Natural killer cell (primary cell): ENCODE data around the gene SLC6A16. TPM values are rescaled to one million over a fixed set of nuclear protein-coding genes. Genes with fewer than 3 reads are reported as not detected.

Source experiments
- ATAC-seq, 3 donors: fragments of 150-1000 bp in 2 of 3; fragments of 200-7000 bp in 1 of 3; cut with Tn5 transposase; 1 replicate in 1 of 3; 2 replicates in 2 of 3; pipeline ENCODE4 v1.10.0; 2021; ENCODE audit warnings: mild to moderate bottlenecking in 2 of 3, moderate library complexity in 2 of 3
- DNase-seq, 2 donors: peaks; one replicate each; pipeline versions ENCODE4 v3.0.0 to v3.0.0-alpha.2; 2013 to 2021; ENCODE audit warnings: mixed read lengths in 1 of 2
- H3K27ac ChIP-seq: one replicate; pipeline ENCODE4 v1.5.1; 2013; ENCODE audit warnings: mild to moderate bottlenecking, low read length
- H3K27me3 ChIP-seq: one replicate; pipeline ENCODE4 v1.6.1; 2013; ENCODE audit warnings: low read length; ENCODE audit not compliant: control insufficient read depth, insufficient read depth
- H3K36me3 ChIP-seq: one replicate; pipeline ENCODE4 v1.6.1; 2013; ENCODE audit warnings: low read length; ENCODE audit not compliant: control insufficient read depth, insufficient read depth
- H3K4me1 ChIP-seq: one replicate; pipeline ENCODE4 v1.6.1; 2013; ENCODE audit warnings: low read length; ENCODE audit not compliant: control insufficient read depth, insufficient read depth
- H3K4me3 ChIP-seq: one replicate; pipeline ENCODE4 v1.5.1; 2013; ENCODE audit warnings: low read length
- H3K9me3 ChIP-seq: one replicate; pipeline ENCODE4 v1.6.1; 2013; ENCODE audit warnings: low read length; ENCODE audit not compliant: control insufficient read depth, insufficient read depth
- H3K27ac Mint-ChIP-seq, 2 donors: one replicate each; pipeline ENCODE4 v1.8.0; 2022; ENCODE audit warnings: mild to moderate bottlenecking in 2 of 2, mixed read lengths in 2 of 2, moderate library complexity in 1 of 2
- H3K27me3 Mint-ChIP-seq, 2 donors: one replicate each; pipeline ENCODE4 v1.8.0; 2022; ENCODE audit warnings: low read depth in 2 of 2, mixed read lengths in 2 of 2
- H3K36me3 Mint-ChIP-seq: one replicate; pipeline ENCODE4 v1.8.0; 2022; ENCODE audit warnings: mixed read lengths
- H3K4me1 Mint-ChIP-seq, 2 donors: one replicate each; pipeline ENCODE4 v1.8.0; 2022; ENCODE audit warnings: mixed read lengths in 2 of 2
- H3K4me3 Mint-ChIP-seq: one replicate; pipeline ENCODE4 v1.8.0; 2022; ENCODE audit warnings: mild to moderate bottlenecking, moderate library complexity, mixed read lengths
- H3K9me3 Mint-ChIP-seq, 2 donors: one replicate each; pipeline ENCODE4 v1.8.0; 2022; ENCODE audit warnings: mixed read lengths in 2 of 2
- WGBS: methylation state at CpG from one replicate; pipeline ENCODE4 v1.1.7; 2013; ENCODE audit warnings: missing lambda C conversion rate; ENCODE audit not compliant: insufficient coverage; 5-methylcytosine and 5-hydroxymethylcytosine counted together
- intact Hi-C: fragments of 100-400 bp; cut with micrococcal nuclease; formaldehyde crosslinking; loops from one replicate; pipeline ENCODE4 v1.14.2; 2022
- total RNA-seq, 4 donors: library from RNA; stranded (reverse); fragments of 120-200 nt in 1 of 4; gene quantifications; one replicate each; pipeline versions ENCODE4 v1.2.3 to v1.2.4, GENCODE V29; 2013 to 2022
- TF ChIP-seq, protein P1 (sequence below): fragments of 200-600 bp; IDR thresholded peaks from one replicate; pipeline ENCODE4 v1.8.0; 2022; ENCODE audit warnings: antibody characterized with exemption

The SLC6A16 gene
- total RNA-seq, 3 donors from 2014 or later (not counting 1 experiment from before 2014, with no cell fraction given): 7.2 to 11.5 (median 10.8) TPM

DNA sequence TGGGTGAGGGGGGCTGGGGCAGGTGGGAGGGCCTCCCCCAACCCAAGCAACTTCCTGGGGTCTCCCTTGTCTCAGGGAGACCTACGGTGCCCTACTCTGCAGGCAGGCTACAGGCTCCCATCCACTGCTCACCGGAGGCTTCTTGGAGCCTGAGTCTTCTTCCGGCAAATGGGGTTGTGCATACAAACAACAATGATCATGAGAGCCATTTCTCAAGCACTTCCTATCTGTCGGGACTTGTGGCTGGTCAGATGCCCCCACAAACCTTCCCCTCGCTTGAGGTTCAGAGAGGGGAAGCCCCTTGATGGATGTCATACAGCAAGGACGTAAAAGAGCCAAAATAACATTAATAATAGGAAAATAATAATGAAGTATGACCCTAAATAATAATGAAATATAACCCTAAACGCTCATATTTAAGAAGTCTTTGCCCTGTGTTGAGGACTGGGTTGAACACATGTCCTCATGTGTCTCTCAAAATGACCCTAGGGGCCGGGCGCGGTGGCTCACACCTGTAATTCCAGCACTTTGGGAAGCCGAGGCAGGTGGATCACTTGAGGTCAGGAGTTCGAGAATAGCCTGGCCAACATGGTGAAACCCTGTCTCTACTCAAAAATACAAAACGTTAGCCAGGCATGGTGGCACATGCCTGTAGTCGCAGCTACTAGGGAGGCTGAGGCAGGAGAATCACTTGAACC is 10.9 kb upstream of the SLC6A16 start:
- H3K36me3 ChIP-seq: peaks cover 28% of the 10 kb centered on the region
- peaks cover 74 to 93% of the 10 kb centered on the region in 2 donors for H3K4me1 Mint-ChIP-seq
- DNase-seq: peak in 1 of 2 donors; percentile 58
- H3K36me3 Mint-ChIP-seq: no peaks in the 10 kb centered on the region
- no peaks in the 10 kb centered on the region for H3K9me3 ChIP-seq
- no peaks in the 10 kb centered on the region for H3K9me3 Mint-ChIP-seq
- peak; percentile 39 to 59 (median 40) for ATAC-seq
- intact Hi-C loops: loop anchor here (1.0 to 5.0 kb wide), 2 partner anchors 34 to 134 kb away; no protein-coding TSS in a partner anchor
- peaks cover 94% of the 10 kb centered on the region for H3K4me1 ChIP-seq
- no peaks in the 10 kb centered on the region for H3K27me3 Mint-ChIP-seq
- peak overlapping the region; percentile 59 for H3K4me3 ChIP-seq
- 40% methylated on average over 13 of the region's 14 CpGs for WGBS
- H3K27ac Mint-ChIP-seq: peak overlapping the region; percentile 97 to 98
- H3K4me3 Mint-ChIP-seq: peak overlapping the region; percentile 96
- H3K27ac ChIP-seq: peak overlapping the region; percentile 84
- no peaks in the 10 kb centered on the region for H3K27me3 ChIP-seq
- TF ChIP-seq, protein P1, sequence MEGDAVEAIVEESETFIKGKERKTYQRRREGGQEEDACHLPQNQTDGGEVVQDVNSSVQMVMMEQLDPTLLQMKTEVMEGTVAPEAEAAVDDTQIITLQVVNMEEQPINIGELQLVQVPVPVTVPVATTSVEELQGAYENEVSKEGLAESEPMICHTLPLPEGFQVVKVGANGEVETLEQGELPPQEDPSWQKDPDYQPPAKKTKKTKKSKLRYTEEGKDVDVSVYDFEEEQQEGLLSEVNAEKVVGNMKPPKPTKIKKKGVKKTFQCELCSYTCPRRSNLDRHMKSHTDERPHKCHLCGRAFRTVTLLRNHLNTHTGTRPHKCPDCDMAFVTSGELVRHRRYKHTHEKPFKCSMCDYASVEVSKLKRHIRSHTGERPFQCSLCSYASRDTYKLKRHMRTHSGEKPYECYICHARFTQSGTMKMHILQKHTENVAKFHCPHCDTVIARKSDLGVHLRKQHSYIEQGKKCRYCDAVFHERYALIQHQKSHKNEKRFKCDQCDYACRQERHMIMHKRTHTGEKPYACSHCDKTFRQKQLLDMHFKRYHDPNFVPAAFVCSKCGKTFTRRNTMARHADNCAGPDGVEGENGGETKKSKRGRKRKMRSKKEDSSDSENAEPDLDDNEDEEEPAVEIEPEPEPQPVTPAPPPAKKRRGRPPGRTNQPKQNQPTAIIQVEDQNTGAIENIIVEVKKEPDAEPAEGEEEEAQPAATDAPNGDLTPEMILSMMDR: no peak

DNA sequence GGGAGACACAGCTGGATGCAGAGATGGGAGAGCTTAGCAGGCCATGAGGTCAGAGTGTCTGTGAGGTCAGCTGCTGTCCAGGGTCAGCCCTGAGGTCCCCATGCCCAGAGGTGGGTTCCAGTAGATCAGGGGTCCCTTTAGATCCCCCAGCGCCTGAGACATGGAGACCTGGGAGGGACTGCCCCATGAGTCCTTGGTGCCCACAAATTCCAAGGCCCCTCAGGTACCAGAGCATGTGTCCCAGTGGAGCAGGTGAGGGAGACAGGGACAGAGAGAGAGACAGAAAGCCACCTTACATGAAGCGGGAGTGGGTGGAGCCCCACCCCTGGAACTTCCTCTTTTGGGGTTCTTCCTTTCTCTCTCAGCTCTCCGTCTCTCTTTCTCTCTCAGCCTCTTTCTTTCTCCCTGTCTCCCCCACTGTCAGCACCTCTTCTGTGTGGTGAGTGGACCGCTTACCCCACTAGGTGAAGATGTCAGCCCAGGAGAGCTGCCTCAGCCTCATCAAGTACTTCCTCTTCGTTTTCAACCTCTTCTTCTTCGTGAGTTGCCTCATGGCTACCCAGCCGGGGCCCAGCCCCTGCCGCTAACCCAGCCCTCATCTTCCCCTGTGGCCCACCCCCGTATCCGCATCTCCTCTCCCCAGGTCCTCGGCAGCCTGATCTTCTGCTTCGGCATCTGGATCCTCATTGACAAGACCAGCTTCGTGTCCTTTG is 10.2 kb upstream of the SLC6A16 start, which contains the start of gene CD37:
CD37 (plus strand) TSS at position 336 of the 713 bp plus-strand sequence; CDS start at position 471, 135 bp downstream.
- H3K36me3 Mint-ChIP-seq: peaks cover 4% of the 10 kb centered on the region

DNA sequence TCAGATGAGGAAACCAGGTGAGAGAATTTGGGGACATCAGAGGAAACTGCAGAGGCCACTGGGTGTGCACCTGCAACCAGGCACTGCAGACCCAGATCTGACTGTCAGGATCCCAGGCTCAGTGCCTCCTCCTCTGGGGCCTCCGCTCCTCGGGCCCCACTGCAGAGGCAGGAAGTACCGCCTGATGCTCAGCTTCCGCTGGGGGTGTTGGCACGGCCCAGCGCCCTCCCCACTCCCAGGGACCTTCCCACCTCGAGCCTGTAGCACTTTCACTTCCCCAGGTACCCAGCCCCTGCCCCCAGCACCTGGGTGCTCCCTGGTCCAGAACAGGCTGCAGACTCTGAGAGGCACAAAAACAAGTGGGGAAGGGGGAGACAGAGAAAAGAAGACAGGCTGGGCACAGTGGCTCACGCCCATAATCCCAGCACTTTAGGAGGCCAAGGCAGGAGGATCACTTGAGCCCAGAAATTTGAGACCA is 8.9 kb upstream of the SLC6A16 start:
- H3K27me3 Mint-ChIP-seq: no peaks in the 10 kb centered on the region
- peak overlapping the region; percentile 83 for H3K4me3 Mint-ChIP-seq
- H3K27me3 ChIP-seq: no peaks in the 10 kb centered on the region
- intact Hi-C loops: no loop called here
- no peaks in the 10 kb centered on the region for H3K9me3 ChIP-seq
- peak overlapping the region; percentile 84 for H3K27ac ChIP-seq
- H3K4me1 Mint-ChIP-seq: peaks cover 67 to 87% of the 10 kb centered on the region in 2 donors
- peak; percentile 57 to 89 for DNase-seq
- no peaks in the 10 kb centered on the region for H3K9me3 Mint-ChIP-seq
- peaks cover 30% of the 10 kb centered on the region for H3K36me3 ChIP-seq
- H3K27ac Mint-ChIP-seq: peak overlapping the region; percentile 97 to 98
- peaks cover 8% of the 10 kb centered on the region for H3K36me3 Mint-ChIP-seq
- WGBS: 4% methylated on average over 8 of the region's 8 CpGs
- TF ChIP-seq, protein P1: no peak
- peaks cover 75% of the 10 kb centered on the region for H3K4me1 ChIP-seq
- peak; percentile 70 to 77 (median 74) for ATAC-seq
- H3K4me3 ChIP-seq: peak overlapping the region; percentile 2

More for the DNA sequence above, 10.2 kb upstream of the SLC6A16 start, which contains the start of gene CD37:
- ATAC-seq (peak; percentile 59 to 77 (median 63)), DNase-seq (peak; percentile 53 to 73)
- H3K27ac Mint-ChIP-seq: peak within 1 kb of the TSS; percentile 97 to 98
- H3K4me1 ChIP-seq: peaks cover 89% of the 10 kb centered on the region
- no peaks in the 10 kb centered on the region for H3K9me3 Mint-ChIP-seq
- peaks cover 33% of the 10 kb centered on the region for H3K36me3 ChIP-seq
- peak within 1 kb of the TSS; percentile 84 for H3K27ac ChIP-seq
- intact Hi-C loops: loop anchor here (1.0 to 5.0 kb wide), 2 partner anchors 33 to 135 kb away; no protein-coding TSS in a partner anchor
- H3K27me3 ChIP-seq: no peaks in the 10 kb centered on the region
- peaks cover 70 to 89% of the 10 kb centered on the region in 2 donors for H3K4me1 Mint-ChIP-seq
- no peaks in the 10 kb centered on the region for H3K27me3 Mint-ChIP-seq
- H3K4me3 ChIP-seq: peak within 1 kb of the TSS; percentile 59
- 0% methylated on average over 8 of the region's 13 CpGs for WGBS
- TF ChIP-seq, protein P1: no peak
- no peaks in the 10 kb centered on the region for H3K9me3 ChIP-seq
- peak within 1 kb of the TSS; percentile 96 for H3K4me3 Mint-ChIP-seq
